Measurements from ENCODE around the gene KIAA0586. TPM values are rescaled to one million over a fixed set of nuclear protein-coding genes. Genes with fewer than 3 reads are reported as not detected.
A peak's percentile ranks its signal among the peaks of the same experiment; 100 is the strongest.

KIAA0586 gene
- total RNA-seq, 1 donor from 2014 or later, result 19.7 TPM

GRCh38 chr14:58547649-58548048, 120.1 kb downstream of the KIAA0586 start:
- DNase-seq (ENCODE audit: low spot score in 2 of 2, unreplicated experiment in 2 of 2), result no peak
- no peak for TF ChIP-seq CTCF (IDR thresholded peaks at IDR 0.05; ENCODE audit: unreplicated experiment)
- H3K27me3 Mint-ChIP-seq (ENCODE audit: low read depth), result no peaks in the 10 kb centered on the region
- peaks cover 18% of the 10 kb centered on the region for H3K36me3 Mint-ChIP-seq
- peaks cover 15% of the 10 kb centered on the region for H3K4me1 Mint-ChIP-seq
- peaks cover 11% of the 10 kb centered on the region for H3K9me3 Mint-ChIP-seq
- no peak overlapping the region for H3K4me3 Mint-ChIP-seq
- no peak overlapping the region for H3K27ac Mint-ChIP-seq

GRCh38 chr14:58549105-58549757, 121.7 kb downstream of the KIAA0586 start:
- no peak for DNase-seq (ENCODE audit: low spot score in 2 of 2, unreplicated experiment in 2 of 2)
- Mint-ChIP-seq H3K9me3 (peaks cover 5% of the 10 kb centered on the region), H3K27ac (peak overlapping the region; percentile 87), H3K4me3 (no peak overlapping the region), H3K4me1 (peaks cover 15% of the 10 kb centered on the region), H3K27me3 (ENCODE audit: low read depth) (no peaks in the 10 kb centered on the region), H3K36me3 (peaks cover 6% of the 10 kb centered on the region)
- TF ChIP-seq CTCF (IDR thresholded peaks at IDR 0.05; ENCODE audit: unreplicated experiment), result no peak

- TF ChIP-seq CTCF (IDR thresholded peaks at IDR 0.05; ENCODE audit: unreplicated experiment), result no peak
- no peak overlapping the region for H3K27ac Mint-ChIP-seq
- peaks cover 10% of the 10 kb centered on the region for H3K4me1 Mint-ChIP-seq
- DNase-seq (ENCODE audit: low spot score in 2 of 2, unreplicated experiment in 2 of 2), result no peak
- H3K36me3 Mint-ChIP-seq, result no peaks in the 10 kb centered on the region
- no peak overlapping the region for H3K4me3 Mint-ChIP-seq
- no peaks in the 10 kb centered on the region for H3K9me3 Mint-ChIP-seq
- H3K27me3 Mint-ChIP-seq (ENCODE audit: low read depth), result no peaks in the 10 kb centered on the region
These were observed 126.4 kb downstream of the KIAA0586 start for GRCh38 chr14:58553959-58554358.

- Mint-ChIP-seq H3K4me1 (peaks cover 6% of the 10 kb centered on the region), H3K27me3 (ENCODE audit: low read depth) (no peaks in the 10 kb centered on the region), H3K36me3 (no peaks in the 10 kb centered on the region), H3K27ac (no peak overlapping the region), H3K9me3 (no peaks in the 10 kb centered on the region), H3K4me3 (no peak overlapping the region)
- no peak for DNase-seq (ENCODE audit: low spot score in 2 of 2, unreplicated experiment in 2 of 2)
- TF ChIP-seq CTCF (IDR thresholded peaks at IDR 0.05; ENCODE audit: unreplicated experiment), result no peak
These were observed 128.1 kb downstream of the KIAA0586 start for GRCh38 chr14:58555647-58556046.

- no peaks in the 10 kb centered on the region for H3K36me3 Mint-ChIP-seq
- DNase-seq (ENCODE audit: low spot score in 2 of 2, unreplicated experiment in 2 of 2), result no peak
- no peaks in the 10 kb centered on the region for H3K9me3 Mint-ChIP-seq
- peaks cover 17% of the 10 kb centered on the region for H3K4me1 Mint-ChIP-seq
- H3K27ac Mint-ChIP-seq, result no peak overlapping the region
- no peak overlapping the region for H3K4me3 Mint-ChIP-seq
- no peak for TF ChIP-seq CTCF (IDR thresholded peaks at IDR 0.05; ENCODE audit: unreplicated experiment)
- H3K27me3 Mint-ChIP-seq (ENCODE audit: low read depth), result no peaks in the 10 kb centered on the region
These were observed 129.7 kb downstream of the KIAA0586 start for GRCh38 chr14:58557242-58557641.

Measured in mesothelial cell of epicardium (in vitro differentiated cells).